Fibroblast of mammary gland (primary cell): Measurements from ENCODE around the gene MORF4L1.
A peak's percentile ranks its signal among the peaks of the same experiment; 100 is the strongest.
"Not testable (repeated sequence)": the region's sequence is repeated elsewhere in the genome, so short reads cannot be mapped to it uniquely, and the experiment has no call there.

Experiments used
- DNase-seq: peaks from one replicate; pipeline ENCODE4 v3.0.0-alpha.2; 2010; ENCODE audit warnings: low read depth
- H3K4me3 ChIP-seq: 2 replicates; pipeline ENCODE4 v1.5.1; 2011; ENCODE audit warnings: low read depth, mild to moderate bottlenecking, low read length, moderate library complexity; ENCODE audit not compliant: control insufficient read depth
- TF ChIP-seq, protein P1 (sequence below): conservative IDR thresholded peaks from 2 replicates; pipeline ENCODE4 v1.5.1; 2011; ENCODE audit warnings: low read depth, low read length, inconsistent platforms; ENCODE audit not compliant: control insufficient read depth, insufficient read depth

The MORF4L1 gene

GRCh38 chr15:78837131-78837530, 35.6 kb upstream of the MORF4L1 start:
- no peak overlapping the region for H3K4me3 ChIP-seq
- DNase-seq = no peak
- TF ChIP-seq, protein P1, sequence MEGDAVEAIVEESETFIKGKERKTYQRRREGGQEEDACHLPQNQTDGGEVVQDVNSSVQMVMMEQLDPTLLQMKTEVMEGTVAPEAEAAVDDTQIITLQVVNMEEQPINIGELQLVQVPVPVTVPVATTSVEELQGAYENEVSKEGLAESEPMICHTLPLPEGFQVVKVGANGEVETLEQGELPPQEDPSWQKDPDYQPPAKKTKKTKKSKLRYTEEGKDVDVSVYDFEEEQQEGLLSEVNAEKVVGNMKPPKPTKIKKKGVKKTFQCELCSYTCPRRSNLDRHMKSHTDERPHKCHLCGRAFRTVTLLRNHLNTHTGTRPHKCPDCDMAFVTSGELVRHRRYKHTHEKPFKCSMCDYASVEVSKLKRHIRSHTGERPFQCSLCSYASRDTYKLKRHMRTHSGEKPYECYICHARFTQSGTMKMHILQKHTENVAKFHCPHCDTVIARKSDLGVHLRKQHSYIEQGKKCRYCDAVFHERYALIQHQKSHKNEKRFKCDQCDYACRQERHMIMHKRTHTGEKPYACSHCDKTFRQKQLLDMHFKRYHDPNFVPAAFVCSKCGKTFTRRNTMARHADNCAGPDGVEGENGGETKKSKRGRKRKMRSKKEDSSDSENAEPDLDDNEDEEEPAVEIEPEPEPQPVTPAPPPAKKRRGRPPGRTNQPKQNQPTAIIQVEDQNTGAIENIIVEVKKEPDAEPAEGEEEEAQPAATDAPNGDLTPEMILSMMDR = no peak

DNA sequence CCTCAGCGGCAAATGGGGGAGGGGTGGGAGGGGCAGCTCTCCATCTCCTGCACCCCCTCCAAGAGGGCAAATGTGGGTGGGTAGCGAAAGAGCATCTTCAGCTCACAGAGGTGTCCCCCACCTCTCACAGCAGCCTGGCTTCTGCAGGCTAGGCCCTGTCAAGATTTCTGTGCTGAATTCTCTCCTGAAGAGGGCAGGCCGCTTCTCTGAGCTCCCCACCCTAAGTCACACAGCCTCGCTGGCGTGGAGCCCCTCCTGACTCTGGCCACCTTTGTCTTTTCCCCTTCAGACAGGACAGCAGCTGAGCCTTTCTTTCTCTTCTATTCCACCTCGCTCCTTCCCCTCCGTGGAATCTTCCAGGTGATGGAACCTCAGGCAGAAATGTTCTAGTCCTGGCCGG, 35.1 kb upstream of the MORF4L1 start:
- no peak for DNase-seq
- TF ChIP-seq, protein P1 = no peak
- H3K4me3 ChIP-seq = no peak overlapping the region

GRCh38 chr15:78838489-78838888, 34.2 kb upstream of the MORF4L1 start:
- TF ChIP-seq, protein P1 = no peak
- H3K4me3 ChIP-seq = no peak overlapping the region
- peak; percentile 14 for DNase-seq

DNA sequence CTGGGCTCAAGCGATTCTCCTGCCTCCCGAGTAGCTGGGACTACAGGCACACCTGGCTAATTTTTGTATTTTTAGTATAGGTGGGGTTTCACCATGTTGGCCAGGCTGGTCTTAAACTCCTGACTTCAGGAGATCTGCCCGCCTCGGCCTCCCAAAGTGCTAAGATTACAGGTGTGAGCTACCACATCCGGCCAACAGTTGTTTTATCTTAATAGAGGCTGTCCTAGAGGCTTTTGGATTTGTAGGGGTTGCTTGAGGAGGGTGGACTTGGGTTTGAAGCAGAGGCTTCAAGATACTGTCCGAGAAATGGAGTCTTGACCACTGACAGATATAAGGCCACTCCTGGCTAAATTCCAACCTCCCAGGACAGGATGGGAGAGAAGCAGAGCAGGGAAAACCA, 33.5 kb upstream of the MORF4L1 start:
- DNase-seq, H3K4me3 ChIP-seq: not testable (repeated sequence)

DNA sequence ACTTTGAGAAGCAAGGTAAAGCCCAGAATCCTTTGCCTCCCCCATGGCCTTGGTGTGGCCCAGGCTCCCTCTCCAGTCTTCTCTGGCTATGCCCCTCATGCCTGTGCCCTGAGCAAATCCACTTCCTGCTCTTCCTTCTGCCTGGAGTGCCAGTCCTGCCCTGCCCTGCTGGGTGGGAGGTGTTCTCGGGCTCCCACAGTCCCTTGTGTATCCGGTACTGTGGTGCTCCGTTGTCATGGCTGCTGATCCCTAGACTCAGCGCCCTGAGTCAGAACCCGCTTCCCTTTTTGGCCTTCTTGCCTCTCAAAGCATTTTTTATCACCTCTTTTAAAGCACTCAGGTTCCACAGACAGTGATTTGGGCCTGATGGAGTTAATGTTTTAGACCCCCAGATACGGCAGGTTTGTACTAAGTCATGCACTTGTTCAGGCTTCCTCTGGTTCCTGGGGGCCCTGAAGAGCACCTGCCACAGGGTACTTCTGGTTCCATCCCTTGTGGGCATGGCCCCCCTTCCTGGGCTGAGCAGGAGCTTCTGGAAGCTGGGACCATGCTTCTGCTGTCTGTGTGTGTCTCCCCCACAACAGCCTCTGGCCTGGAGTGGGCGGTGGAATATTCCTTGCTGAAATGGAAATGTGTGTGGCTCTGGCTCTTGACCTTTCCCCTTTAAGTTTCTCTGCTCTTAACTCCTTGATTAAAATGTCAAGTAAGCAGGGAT, 31.9 kb upstream of the MORF4L1 start:
- TF ChIP-seq, protein P1 = no peak
- H3K4me3 ChIP-seq = no peak overlapping the region
- DNase-seq = peak; percentile 8

DNA sequence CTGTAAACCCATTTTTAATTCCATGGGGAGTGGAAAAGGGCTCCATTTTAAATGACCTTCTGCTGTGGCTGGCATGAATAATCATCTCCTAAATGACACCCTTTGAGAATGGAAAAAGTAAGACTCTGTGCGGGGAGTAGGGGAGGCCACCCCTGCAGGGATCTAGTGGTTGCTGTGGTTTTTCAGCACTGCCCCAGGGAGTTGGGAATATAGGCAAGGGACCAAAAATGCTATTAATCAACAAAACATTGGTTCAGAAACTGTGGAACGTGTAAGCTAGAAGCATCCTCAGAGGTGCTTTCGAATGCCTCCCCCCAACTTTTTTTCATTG, 31.3 kb upstream of the MORF4L1 start:
- no peak overlapping the region for H3K4me3 ChIP-seq
- TF ChIP-seq, protein P1 = no peak
- no peak for DNase-seq

DNA sequence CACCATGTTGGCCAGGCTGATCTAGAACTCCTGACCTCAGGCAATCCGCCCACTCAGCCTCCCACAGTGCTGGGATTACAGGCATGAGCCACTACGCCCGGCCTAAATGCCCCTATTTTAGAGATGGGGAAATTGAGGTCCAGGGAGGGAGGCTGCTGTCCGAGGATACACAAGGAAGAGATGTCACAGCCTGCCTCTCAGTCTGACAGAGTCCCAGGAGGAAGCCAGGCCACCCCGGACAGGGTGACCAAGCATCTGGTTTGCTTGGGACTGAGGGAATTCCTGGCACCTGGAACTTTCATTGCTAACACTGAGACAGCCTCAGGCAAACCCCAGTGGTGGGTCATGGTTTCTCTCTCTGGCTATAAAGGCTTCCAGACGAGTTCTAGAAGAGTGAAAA, 30.8 kb upstream of the MORF4L1 start:
- TF ChIP-seq, protein P1 = no peak
- no peak overlapping the region for H3K4me3 ChIP-seq
- DNase-seq = no peak
